Effector memory CD8-positive, alpha-beta T cell (primary cell): ENCODE measurements around the gene SGIP1.

Experiments
- ATAC-seq: fragments of 150-1000 bp; cut with Tn5 transposase; replicated peaks from 2 replicates; pipeline ENCODE4 v1.10.0; 2021; ENCODE audit warnings: mild to moderate bottlenecking, moderate library complexity
- DNase-seq, 3 experiments: peaks; one replicate each; pipeline ENCODE4 v3.0.0; 2021
- H3K27ac Mint-ChIP-seq, 2 donors: one replicate each; pipeline ENCODE4 v1.8.0; 2022; ENCODE audit warnings: mild to moderate bottlenecking in 2 of 2, mixed read lengths in 2 of 2, moderate library complexity in 2 of 2
- H3K27me3 Mint-ChIP-seq, 2 donors: one replicate each; pipeline ENCODE4 v1.8.0; 2022; ENCODE audit warnings: mixed read lengths in 2 of 2
- H3K36me3 Mint-ChIP-seq: one replicate; pipeline ENCODE4 v1.8.0; 2022; ENCODE audit warnings: mild to moderate bottlenecking, moderate library complexity, mixed read lengths; ENCODE audit not compliant: insufficient read depth
- H3K4me1 Mint-ChIP-seq, 2 donors: one replicate each; pipeline ENCODE4 v1.8.0; 2022; ENCODE audit warnings: low read depth in 2 of 2, mixed read lengths in 2 of 2
- H3K4me3 Mint-ChIP-seq, 2 donors: one replicate each; pipeline ENCODE4 v1.8.0; 2022; ENCODE audit warnings: mild to moderate bottlenecking in 2 of 2, mixed read lengths in 2 of 2, moderate library complexity in 2 of 2
- H3K9me3 Mint-ChIP-seq, 2 donors: one replicate each; pipeline ENCODE4 v1.8.0; 2022; ENCODE audit warnings: mixed read lengths in 2 of 2

SGIP1 gene

GRCh38 chr1:66617362-66618184, 83.6 kb downstream of the SGIP1 start:
- DNase-seq (no peak), ATAC-seq (no peak)
- Mint-ChIP-seq H3K36me3 (no peaks in the 10 kb centered on the region), H3K27ac (no peak overlapping the region), H3K4me1 (no peaks in the 10 kb centered on the region), H3K27me3 (peaks cover 16 to 24% of the 10 kb centered on the region in 2 donors), H3K9me3 (peaks cover 0 to 2% of the 10 kb centered on the region in 2 donors), H3K4me3 (no peak overlapping the region)

DNA sequence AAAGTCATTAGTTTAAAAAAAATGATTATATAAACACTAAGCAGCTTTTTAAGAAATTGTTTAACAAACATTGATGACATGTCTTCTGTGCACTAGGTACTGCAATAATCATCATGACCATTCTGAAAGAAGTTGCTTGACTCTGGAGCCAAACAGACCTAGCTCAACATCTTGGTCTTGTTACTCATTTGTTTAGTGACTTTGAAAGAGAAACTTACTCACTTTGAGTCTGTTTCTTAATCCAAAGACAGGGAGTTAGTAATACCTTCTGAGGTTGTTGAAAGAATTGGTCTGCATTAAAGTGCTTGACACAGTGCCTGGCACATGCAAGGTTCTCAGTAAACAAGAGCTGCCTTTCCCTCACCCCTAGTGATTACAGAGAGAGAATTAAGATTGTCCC, 84.4 kb downstream of the SGIP1 start:
- ATAC-seq: no peak
- H3K4me1 Mint-ChIP-seq: no peaks in the 10 kb centered on the region
- no peaks in the 10 kb centered on the region for H3K36me3 Mint-ChIP-seq
- no peak overlapping the region for H3K27ac Mint-ChIP-seq
- no peak for DNase-seq
- H3K4me3 Mint-ChIP-seq: no peak overlapping the region
- peaks cover 0 to 2% of the 10 kb centered on the region in 2 donors for H3K9me3 Mint-ChIP-seq
- peaks cover 16 to 24% of the 10 kb centered on the region in 2 donors for H3K27me3 Mint-ChIP-seq

DNA sequence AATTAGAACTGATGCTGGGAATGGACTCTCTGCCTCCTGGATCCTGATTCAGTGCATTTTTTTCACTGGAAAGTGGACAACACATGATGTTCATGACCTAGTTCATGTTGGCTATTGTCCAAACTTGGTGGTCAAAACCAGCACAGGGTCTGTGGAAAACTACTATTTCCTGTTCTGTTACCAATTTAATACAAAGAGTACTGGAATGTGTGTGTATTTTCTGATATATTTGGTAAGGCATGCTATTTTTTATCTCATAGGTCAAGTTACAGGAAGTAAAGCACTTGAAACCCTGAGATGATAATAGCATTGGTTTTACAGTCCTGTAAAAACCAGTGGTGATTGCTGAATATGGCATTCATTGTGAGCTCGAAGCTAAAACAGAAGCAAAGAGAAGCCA, 89.9 kb downstream of the SGIP1 start:
- Mint-ChIP-seq H3K4me1 (no peaks in the 10 kb centered on the region), H3K4me3 (no peak overlapping the region), H3K27me3 (peaks cover 27 to 43% of the 10 kb centered on the region in 2 donors), H3K9me3 (peaks cover 0 to 2% of the 10 kb centered on the region in 2 donors), H3K27ac (no peak overlapping the region), H3K36me3 (no peaks in the 10 kb centered on the region)
- ATAC-seq (no peak), DNase-seq (no peak)

DNA sequence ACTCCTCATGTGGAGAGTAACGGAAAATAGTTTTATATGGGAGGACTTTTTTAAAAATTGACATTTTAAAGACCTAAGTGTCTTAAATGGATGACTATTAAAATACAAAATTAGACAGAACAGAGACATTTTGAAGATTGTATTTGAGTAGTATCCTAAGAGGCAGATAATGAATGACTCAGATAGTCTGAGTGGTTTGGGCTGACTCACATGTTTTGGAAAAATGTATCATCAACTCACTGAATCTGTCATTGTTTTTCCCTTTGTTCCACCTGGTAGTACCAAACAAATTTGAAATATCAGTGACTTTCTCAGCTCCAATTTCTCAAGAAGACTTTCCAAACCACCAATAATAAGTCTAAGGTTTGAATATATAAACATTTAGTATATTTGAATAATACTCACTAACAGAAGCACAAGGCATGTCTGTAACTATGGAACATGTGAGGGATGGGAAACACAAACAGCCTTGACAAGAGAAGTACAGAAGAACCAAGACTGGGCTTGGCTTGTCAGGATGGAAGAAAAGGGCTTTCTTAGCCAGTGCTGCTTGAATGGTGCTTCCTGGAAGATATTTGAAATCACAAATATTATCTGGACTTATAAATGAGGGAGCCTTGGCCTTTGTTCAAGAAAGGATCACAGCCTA, 90.6 kb downstream of the SGIP1 start:
- Mint-ChIP-seq H3K4me1 (no peaks in the 10 kb centered on the region), H3K27me3 (peaks cover 20 to 36% of the 10 kb centered on the region in 2 donors), H3K4me3 (no peak overlapping the region), H3K9me3 (peaks cover 0 to 2% of the 10 kb centered on the region in 2 donors), H3K36me3 (no peaks in the 10 kb centered on the region), H3K27ac (no peak overlapping the region)
- no peak for ATAC-seq
- no peak for DNase-seq

DNA sequence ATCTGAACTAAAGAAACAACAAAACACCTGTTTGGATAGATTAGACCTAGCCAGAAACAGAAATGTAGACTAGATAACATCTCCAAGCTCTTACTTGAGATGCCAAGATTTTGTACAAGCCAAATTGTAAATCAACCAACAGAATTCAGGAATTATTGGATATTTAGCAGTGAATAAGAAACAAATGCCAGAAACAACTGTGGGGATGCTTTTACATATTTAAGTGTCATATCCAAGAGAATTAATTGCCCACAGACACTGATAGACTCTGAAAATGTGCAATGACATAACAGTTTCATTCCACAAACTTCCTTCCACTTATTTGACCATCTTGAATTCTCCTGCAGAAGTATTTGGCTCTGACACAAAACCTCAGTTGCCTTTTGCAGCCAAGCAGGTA, 92.3 kb downstream of the SGIP1 start:
- no peaks in the 10 kb centered on the region for H3K36me3 Mint-ChIP-seq
- H3K4me3 Mint-ChIP-seq: no peak overlapping the region
- DNase-seq (no peak), ATAC-seq (no peak)
- H3K27ac Mint-ChIP-seq: no peak overlapping the region
- H3K27me3 Mint-ChIP-seq: peaks cover 25 to 28% of the 10 kb centered on the region in 2 donors
- H3K9me3 Mint-ChIP-seq: no peaks in the 10 kb centered on the region
- no peaks in the 10 kb centered on the region for H3K4me1 Mint-ChIP-seq

GRCh38 chr1:66628926-66629325, 95.0 kb downstream of the SGIP1 start:
- no peak overlapping the region for H3K4me3 Mint-ChIP-seq
- H3K27ac Mint-ChIP-seq: no peak overlapping the region
- H3K27me3 Mint-ChIP-seq: peaks cover 16 to 28% of the 10 kb centered on the region in 2 donors
- ATAC-seq: no peak
- no peaks in the 10 kb centered on the region for H3K4me1 Mint-ChIP-seq
- H3K9me3 Mint-ChIP-seq: no peaks in the 10 kb centered on the region
- DNase-seq: no peak
- H3K36me3 Mint-ChIP-seq: no peaks in the 10 kb centered on the region

GRCh38 chr1:66633159-66633558, 99.2 kb downstream of the SGIP1 start:
- H3K27ac Mint-ChIP-seq: no peak overlapping the region
- no peaks in the 10 kb centered on the region for H3K36me3 Mint-ChIP-seq
- ATAC-seq: no peak
- no peak for DNase-seq
- H3K9me3 Mint-ChIP-seq: no peaks in the 10 kb centered on the region
- peaks cover 7 to 17% of the 10 kb centered on the region in 2 donors for H3K27me3 Mint-ChIP-seq
- H3K4me1 Mint-ChIP-seq: no peaks in the 10 kb centered on the region
- H3K4me3 Mint-ChIP-seq: no peak overlapping the region

DNA sequence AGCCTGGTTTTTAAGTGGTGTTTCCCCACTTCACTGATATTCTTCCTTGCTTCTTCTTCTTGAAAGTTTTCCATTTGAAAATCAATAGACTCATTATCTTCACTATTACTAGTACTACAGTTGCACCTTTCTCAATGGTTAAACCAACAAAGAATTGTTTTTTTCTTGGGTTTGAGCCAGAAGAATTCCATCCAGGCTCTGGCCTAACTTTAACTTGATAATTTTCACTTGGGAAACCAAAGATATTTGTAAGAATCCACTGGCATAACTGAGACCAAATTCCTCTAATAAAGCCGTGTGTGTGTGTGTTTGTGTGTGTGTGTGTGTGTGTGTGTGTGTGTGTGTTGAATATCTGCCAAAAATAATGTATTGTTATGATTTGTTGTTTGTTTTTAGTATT, 103.2 kb downstream of the SGIP1 start:
- no peaks in the 10 kb centered on the region for H3K4me1 Mint-ChIP-seq
- no peak overlapping the region for H3K27ac Mint-ChIP-seq
- ATAC-seq: no peak
- no peak for DNase-seq
- no peak overlapping the region for H3K4me3 Mint-ChIP-seq
- peaks cover 24% of the 10 kb centered on the region in 2 donors for H3K27me3 Mint-ChIP-seq
- H3K9me3 Mint-ChIP-seq: no peaks in the 10 kb centered on the region
- no peaks in the 10 kb centered on the region for H3K36me3 Mint-ChIP-seq

- no peaks in the 10 kb centered on the region for H3K9me3 Mint-ChIP-seq
- H3K36me3 Mint-ChIP-seq: no peaks in the 10 kb centered on the region
- H3K4me1 Mint-ChIP-seq: no peaks in the 10 kb centered on the region
- no peak overlapping the region for H3K27ac Mint-ChIP-seq
- no peak for DNase-seq
- no peak overlapping the region for H3K4me3 Mint-ChIP-seq
- no peak for ATAC-seq
- peaks cover 26 to 31% of the 10 kb centered on the region in 2 donors for H3K27me3 Mint-ChIP-seq
Observed at GRCh38 chr1:66641891-66642473, 108.0 kb downstream of the SGIP1 start.

- no peaks in the 10 kb centered on the region for H3K4me1 Mint-ChIP-seq
- H3K27ac Mint-ChIP-seq: no peak overlapping the region
- no peak for DNase-seq
- no peaks in the 10 kb centered on the region for H3K36me3 Mint-ChIP-seq
- peaks cover 26 to 34% of the 10 kb centered on the region in 2 donors for H3K27me3 Mint-ChIP-seq
- H3K4me3 Mint-ChIP-seq: no peak overlapping the region
- no peaks in the 10 kb centered on the region for H3K9me3 Mint-ChIP-seq
- no peak for ATAC-seq
Observed at GRCh38 chr1:66642992-66643391, 109.0 kb downstream of the SGIP1 start.

GRCh38 chr1:66644331-66644730, 110.4 kb downstream of the SGIP1 start:
- no peak overlapping the region for H3K27ac Mint-ChIP-seq

DNA sequence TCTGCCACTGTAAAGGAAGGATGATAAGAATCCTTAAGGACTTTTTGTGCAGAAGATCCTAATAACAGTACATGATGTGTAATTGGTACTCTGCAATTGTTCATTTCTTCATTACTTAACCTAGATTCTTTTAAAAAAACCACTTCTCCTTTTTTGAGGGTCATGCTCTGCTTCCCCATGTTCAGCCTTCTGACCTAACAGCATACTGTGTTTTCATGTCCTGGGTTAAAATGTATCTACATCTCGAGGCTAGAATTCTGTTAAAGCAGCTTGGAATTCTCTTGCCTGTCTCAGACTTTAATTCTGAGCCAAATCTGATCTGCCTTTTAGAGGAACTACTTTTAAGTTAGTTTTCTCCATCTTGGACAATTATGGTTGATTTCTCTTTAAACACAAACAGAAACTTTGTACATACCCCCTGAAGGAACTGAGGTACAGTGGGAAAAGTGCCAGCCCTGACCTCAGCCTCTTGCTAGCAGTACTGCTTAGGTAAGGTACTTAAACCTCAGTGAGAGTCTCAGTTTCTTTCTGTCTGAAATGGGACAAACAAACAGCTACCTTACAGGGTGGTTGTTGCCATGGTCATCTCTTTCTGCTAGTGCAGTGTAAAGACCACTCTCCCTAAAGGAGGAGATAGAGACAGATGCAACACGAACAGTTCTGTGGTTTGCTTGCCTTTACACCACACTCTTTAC, 115.1 kb downstream of the SGIP1 start:
- Mint-ChIP-seq H3K4me1 (no peaks in the 10 kb centered on the region), H3K36me3 (no peaks in the 10 kb centered on the region), H3K9me3 (no peaks in the 10 kb centered on the region), H3K27ac (no peak overlapping the region), H3K4me3 (no peak overlapping the region), H3K27me3 (peaks cover 31 to 66% of the 10 kb centered on the region in 2 donors)
- no peak for DNase-seq
- no peak for ATAC-seq

More at GRCh38 chr1:66644331-66644730, 110.4 kb downstream of the SGIP1 start:
- ATAC-seq (no peak), DNase-seq (no peak)
- H3K27me3 Mint-ChIP-seq: peaks cover 34 to 48% of the 10 kb centered on the region in 2 donors
- no peaks in the 10 kb centered on the region for H3K4me1 Mint-ChIP-seq
- no peaks in the 10 kb centered on the region for H3K9me3 Mint-ChIP-seq
- no peak overlapping the region for H3K4me3 Mint-ChIP-seq
- H3K36me3 Mint-ChIP-seq: no peaks in the 10 kb centered on the region

GRCh38 chr1:66652556-66652955, 118.6 kb downstream of the SGIP1 start:
- no peak for ATAC-seq

More at GRCh38 chr1:66652556-66652955, 118.6 kb downstream of the SGIP1 start:
- no peaks in the 10 kb centered on the region for H3K9me3 Mint-ChIP-seq
- H3K27me3 Mint-ChIP-seq: peaks cover 36 to 74% of the 10 kb centered on the region in 2 donors
- no peak overlapping the region for H3K4me3 Mint-ChIP-seq
- H3K36me3 Mint-ChIP-seq: no peaks in the 10 kb centered on the region
- DNase-seq: no peak
- H3K4me1 Mint-ChIP-seq: no peaks in the 10 kb centered on the region
- no peak overlapping the region for H3K27ac Mint-ChIP-seq
